Measurements from ENCODE around the gene FARP1. TPM values are rescaled to one million over a fixed set of nuclear protein-coding genes. Genes with fewer than 3 reads are reported as not detected.
A peak's percentile ranks its signal among the peaks of the same experiment; 100 is the strongest.

Gene FARP1
- total and polyA plus RNA-seq, 2 of the 8 experiments (the other 6 are each of a cell fraction or from before 2014, with no cell fraction given): 24.7 to 104 TPM

- no peak overlapping the region for H2BK120ac ChIP-seq (replicated peaks; ENCODE audit: low read depth, low read length)
- H3K4me2 ChIP-seq (ENCODE audit: insufficient read depth in 1 of 2, low read depth in 2 of 2, low read length in 2 of 2): no peak overlapping the region
- H2AK5ac ChIP-seq (ENCODE audit: low read depth, low read length): no peak overlapping the region
- H3K56ac ChIP-seq (replicated peaks; ENCODE audit: insufficient read length, low read depth, low read length): no peak overlapping the region
- H3K27ac ChIP-seq (ENCODE audit: low read depth, low read length): no peak overlapping the region
- H3K79me2 ChIP-seq (ENCODE audit: control insufficient read depth in 1 of 2, insufficient read depth in 2 of 2, low read length in 2 of 2): no peaks in the 10 kb centered on the region
- no peaks in the 10 kb centered on the region for H3K4me1 ChIP-seq (replicated peaks in 1 of 4; ENCODE audit: control insufficient read depth in 3 of 4, insufficient read depth in 4 of 4, low read length in 3 of 4)
- no peak overlapping the region for H2BK12ac ChIP-seq (ENCODE audit: low read depth, low read length)
- no peak overlapping the region for H2AFZ ChIP-seq (ENCODE audit: low read length)
- no peak overlapping the region for H3K14ac ChIP-seq (ENCODE audit: insufficient read length)
- FAIRE-seq (no peak), DNase-seq (ENCODE audit: low read depth in 1 of 2, low spot score in 2 of 2) (no peak)
- CTCF ChIA-PET (ENCODE audit: partially characterized antibody): interaction anchor here (0.5 to 2.0 kb wide), 5 partner anchors 11 to 374 kb away, joined by 3 to 8 read pairs (median 4); no protein-coding TSS in a partner anchor
- no peak overlapping the region for H4K91ac ChIP-seq (replicated peaks; ENCODE audit: insufficient read length, low read length)
- no peaks in the 10 kb centered on the region for H3K9me3 ChIP-seq (ENCODE audit: insufficient read depth in 2 of 2, low read depth in 1 of 2, low read length in 1 of 2)
- no peak overlapping the region for H3K18ac ChIP-seq (ENCODE audit: extremely low read depth, low read length)
- no peak overlapping the region for H3K4me3 ChIP-seq (ENCODE audit: extremely low read depth in 1 of 4, insufficient read depth in 2 of 4, low read depth in 3 of 4, low read length in 4 of 4)
- no peaks in the 10 kb centered on the region for H3K23me2 ChIP-seq (ENCODE audit: low read depth, low read length)
- H3K27me3 ChIP-seq (replicated peaks in 1 of 4; ENCODE audit: control insufficient read depth in 3 of 4, extremely low read depth in 1 of 4, insufficient read depth in 3 of 4, low read length in 3 of 4): no peaks in the 10 kb centered on the region
- H3K79me1 ChIP-seq (ENCODE audit: low read depth, low read length): no peaks in the 10 kb centered on the region
- no peak overlapping the region for H2BK5ac ChIP-seq (ENCODE audit: low read depth, low read length)
- H3K9ac ChIP-seq (replicated peaks in 1 of 4; ENCODE audit: extremely low read depth in 1 of 4, low read depth in 3 of 4, low read length in 3 of 4): no peak overlapping the region
- no peak overlapping the region for H2BK15ac ChIP-seq (ENCODE audit: low read length)
- no peak overlapping the region for H4K5ac ChIP-seq (ENCODE audit: insufficient read length, low read depth, low read length)
- POLR2A ChIA-PET (ENCODE audit: partially characterized antibody): no interaction called here
- WGBS, 2 experiments (ENCODE audit: extremely low coverage in 1 of 2, insufficient coverage in 1 of 2, insufficient read length in 1 of 2, insufficient replicate concordance in 2 of 2, low coverage in 1 of 2, low lambda C conversion rate in 2 of 2, missing lambda C conversion rate in 1 of 2): 93% methylated on average over 9 of the region's 9 CpGs; no CpG with 5 or more reads in 1 of the 2 experiments
- peaks cover 0 to 6% (median 2%) of the 10 kb centered on the region in 4 experiments; a peak in 3 of 8 replicates for H3K36me3 ChIP-seq (ENCODE audit: control insufficient read depth in 2 of 4, insufficient read depth in 4 of 4, low read length in 3 of 4)
- H4K8ac ChIP-seq (ENCODE audit: extremely low read depth, insufficient read depth, low read length): peak overlapping the region; percentile 36; the same call in 1 of the 2 replicates
- no peak overlapping the region for H2BK20ac ChIP-seq (ENCODE audit: low read length)
- H4K20me1 ChIP-seq (replicated peaks in 1 of 2; ENCODE audit: control insufficient read depth in 1 of 2, insufficient read depth in 2 of 2, low read length in 2 of 2): no peaks in the 10 kb centered on the region
- H3K4ac ChIP-seq (replicated peaks; ENCODE audit: insufficient read length, low read depth, low read length): no peak overlapping the region
- H3K23ac ChIP-seq (ENCODE audit: insufficient read length): no peak overlapping the region
- TF ChIP-seq SP1 (IDR thresholded peaks at IDR 0.05; ENCODE audit: low read depth, low read length) (no peak), RAD21 (IDR thresholded peaks at IDR 0.05 in 1 of 2, conservative IDR thresholded peaks at IDR 0.05 in 1 of 2; ENCODE audit: low read depth in 2 of 2, low read length in 2 of 2) (no peak), JUN (IDR thresholded peaks at IDR 0.05; ENCODE audit: low read depth, low read length) (no peak), YY1 (IDR thresholded peaks at IDR 0.05; ENCODE audit: low read depth, low read length) (no peak), PHF8 (conservative IDR thresholded peaks at IDR 0.05; ENCODE audit: low read depth, low read length) (no peak), HDAC6 (IDR thresholded peaks at IDR 0.05; ENCODE audit: low read depth, low read length) (no peak), BCL11A (IDR thresholded peaks at IDR 0.05; ENCODE audit: low read depth in 2 of 2, low read length in 2 of 2) (no peak), CEBPB (IDR thresholded peaks at IDR 0.05; ENCODE audit: low read depth, low read length) (no peak), RNF2 (IDR thresholded peaks at IDR 0.05; ENCODE audit: borderline replicate concordance, low read depth, low read length, missing control alignments, poor library complexity, severe bottlenecking) (no peak), CREB1 (IDR thresholded peaks at IDR 0.05) (no peak), EP300 (IDR thresholded peaks at IDR 0.05; ENCODE audit: borderline replicate concordance in 1 of 2, low read depth in 2 of 2, low read length in 2 of 2) (no peak), SIX5 (IDR thresholded peaks at IDR 0.05; ENCODE audit: low read depth, low read length) (no peak), SAP30 (IDR thresholded peaks at IDR 0.05; ENCODE audit: insufficient read depth, insufficient replicate concordance, low read length) (no peak), SIN3A (conservative IDR thresholded peaks at IDR 0.05 in 1 of 2, IDR thresholded peaks at IDR 0.05 in 1 of 2; ENCODE audit: low read depth in 1 of 2, low read length in 2 of 2) (no peak)
These were observed 264.1 kb downstream of the FARP1 start for GRCh38 chr13:98406971-98407370.

Data from H1 (cell line).